ENCODE data around the gene COL6A6.

GRCh38 chr3:130514681-130515080 is 2.3 kb upstream of the COL6A6 start:
- no peak for TF ChIP-seq POLR2AphosphoS5 (IDR thresholded peaks at IDR 0.05)
- no peak for TF ChIP-seq CTCF (IDR thresholded peaks at IDR 0.05)
- TF ChIP-seq EP300 (IDR thresholded peaks at IDR 0.05): no peak

All from stomach (tissue), 4 donors.